GM21619 (cell line): ENCODE data around the gene DNASE1L2.

Experiments
- ATAC-seq: cut with Tn5 transposase; IDR thresholded peaks from one replicate; pipeline ENCODE4 v1.9.1; 2021; ENCODE audit not compliant: unreplicated experiment

The DNASE1L2 gene

DNA sequence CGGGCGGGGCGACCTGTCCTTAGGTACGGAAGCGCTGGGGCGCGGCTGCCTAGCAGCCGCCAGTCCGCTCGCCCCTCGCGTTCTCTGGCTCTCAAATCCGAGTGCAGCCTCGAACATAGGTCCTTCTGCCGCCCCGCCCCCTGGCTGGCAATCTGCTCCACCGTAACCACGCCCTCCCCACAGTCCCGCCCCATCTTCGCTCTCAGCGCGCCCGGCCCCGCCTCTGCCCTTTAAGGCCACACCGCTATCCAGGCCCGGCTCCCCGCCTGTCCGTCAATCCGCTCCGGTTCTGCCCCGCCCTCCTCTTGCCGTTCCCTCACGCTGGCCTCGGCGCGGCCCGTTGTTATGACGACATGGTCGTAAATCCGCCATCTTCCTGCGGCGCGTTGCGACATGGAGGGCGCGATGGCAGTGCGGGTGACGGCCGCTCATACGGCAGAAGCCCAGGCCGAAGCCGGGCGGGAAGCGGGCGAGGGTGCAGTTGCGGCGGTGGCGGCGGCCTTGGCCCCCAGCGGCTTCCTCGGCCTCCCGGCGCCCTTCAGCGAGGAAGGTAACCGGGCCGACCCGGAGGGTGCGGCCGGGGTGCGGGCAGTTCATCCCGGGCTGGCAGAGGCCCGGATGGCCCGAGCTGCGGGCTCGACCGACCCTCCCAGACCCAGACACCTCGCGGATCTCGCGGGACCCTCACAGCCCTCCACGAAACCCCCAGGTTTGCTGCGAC, 12.9 kb upstream of the DNASE1L2 start, which contains the start of gene E4F1:
Gene E4F1 (plus strand): TSS at position 371 of the 721 bp plus-strand sequence. CDS start 23 bp downstream, at position 394.
- peak; percentile 92 for ATAC-seq

DNA sequence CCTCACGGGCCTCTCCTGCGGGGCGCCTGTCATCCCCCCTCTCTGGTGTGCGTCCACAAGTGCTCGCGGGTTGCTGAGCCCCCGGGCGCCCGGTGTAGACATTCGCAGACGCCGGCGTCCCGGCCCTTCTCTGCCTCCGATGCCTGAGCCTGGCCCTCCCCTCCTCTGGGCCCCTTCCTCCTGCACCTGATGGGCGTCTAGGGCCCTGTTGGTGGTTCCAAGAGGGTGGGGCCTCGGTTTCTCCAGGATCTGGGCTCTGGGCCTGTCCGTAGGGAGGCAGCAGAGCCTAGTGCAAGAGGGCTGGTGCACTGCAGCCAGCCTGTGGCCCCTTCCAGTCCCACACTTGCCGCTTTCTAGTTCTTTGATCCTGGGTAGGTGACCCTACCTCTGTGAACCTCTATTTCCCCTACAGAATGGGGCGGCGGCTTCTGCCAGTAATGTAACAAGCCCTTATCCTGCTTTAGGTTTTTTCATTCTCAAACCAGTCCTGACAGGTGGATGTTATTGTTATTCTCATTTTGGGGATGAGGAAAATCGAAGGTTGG, 12.2 kb upstream of the DNASE1L2 start:
- peak; percentile 24 for ATAC-seq

DNA sequence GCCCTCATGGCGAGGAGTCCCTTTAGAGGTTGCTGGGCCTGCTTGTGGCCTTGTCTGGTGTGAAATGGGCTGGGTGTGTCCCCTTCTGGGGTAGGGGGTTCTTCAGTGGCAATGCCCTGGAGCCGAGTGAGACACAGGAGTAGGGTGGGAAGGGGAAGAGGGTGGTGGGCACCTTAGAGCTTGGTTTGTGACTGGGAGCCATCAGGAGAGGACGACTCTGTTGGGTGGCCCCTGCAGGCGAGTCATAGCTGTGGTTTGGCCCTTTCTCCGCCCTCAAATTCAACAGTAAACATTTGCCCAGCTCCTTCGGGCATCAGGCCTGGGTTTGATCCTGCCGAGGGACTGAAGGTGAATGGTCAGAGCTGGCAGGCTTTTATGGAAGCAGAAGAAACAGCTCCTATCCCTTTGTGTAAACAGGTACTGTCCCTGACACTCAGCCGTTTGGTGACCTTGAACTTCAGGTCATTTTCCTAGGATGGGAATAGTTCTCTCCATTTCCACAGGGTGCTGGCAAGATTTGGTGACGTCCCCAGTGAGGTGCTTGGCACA, 9.9 kb upstream of the DNASE1L2 start:
- no peak for ATAC-seq

DNA sequence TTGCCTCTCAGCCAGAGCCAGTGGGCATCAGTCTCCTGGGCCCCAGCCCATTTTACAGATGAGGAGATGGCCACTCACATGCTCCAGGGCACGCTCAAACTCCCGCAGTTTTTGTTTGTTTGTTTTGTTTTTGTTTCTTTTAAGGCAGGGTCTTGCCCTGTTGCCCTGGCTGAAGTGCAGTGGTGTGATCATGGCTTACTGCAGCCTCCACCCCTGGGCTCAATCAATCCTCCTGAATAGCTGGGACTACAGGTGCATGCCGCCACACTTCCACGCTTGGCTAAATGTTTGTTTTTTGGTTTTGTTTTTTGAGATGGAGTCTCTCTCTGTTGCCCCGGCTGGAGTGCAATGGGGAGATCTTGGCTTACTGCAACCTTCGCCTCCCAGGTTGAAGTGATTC, 9.3 kb upstream of the DNASE1L2 start:
- ATAC-seq = no peak

GRCh38 chr16:2228161-2228824, 8.0 kb upstream of the DNASE1L2 start:
- no peak for ATAC-seq

DNA sequence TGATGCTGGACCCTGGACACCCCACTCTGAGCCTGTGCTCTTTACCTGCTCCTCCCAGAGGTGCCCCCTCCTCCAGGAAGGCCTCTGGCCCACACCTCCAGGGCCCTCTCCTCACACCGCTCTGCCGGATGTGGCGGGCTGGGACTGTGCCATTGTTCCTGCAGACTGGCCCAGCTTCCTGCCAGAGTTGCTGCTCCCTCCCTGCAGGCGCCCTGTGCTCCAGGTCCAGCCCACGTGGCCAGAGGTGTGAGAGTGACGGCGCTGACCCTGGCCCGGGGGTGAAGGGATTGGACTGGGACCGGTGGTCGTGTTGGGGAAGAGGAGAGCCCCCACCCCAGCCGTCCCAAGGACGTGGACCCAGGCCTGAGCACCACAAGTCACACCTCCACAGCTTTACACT, 7.2 kb upstream of the DNASE1L2 start:
- ATAC-seq = no peak

DNA sequence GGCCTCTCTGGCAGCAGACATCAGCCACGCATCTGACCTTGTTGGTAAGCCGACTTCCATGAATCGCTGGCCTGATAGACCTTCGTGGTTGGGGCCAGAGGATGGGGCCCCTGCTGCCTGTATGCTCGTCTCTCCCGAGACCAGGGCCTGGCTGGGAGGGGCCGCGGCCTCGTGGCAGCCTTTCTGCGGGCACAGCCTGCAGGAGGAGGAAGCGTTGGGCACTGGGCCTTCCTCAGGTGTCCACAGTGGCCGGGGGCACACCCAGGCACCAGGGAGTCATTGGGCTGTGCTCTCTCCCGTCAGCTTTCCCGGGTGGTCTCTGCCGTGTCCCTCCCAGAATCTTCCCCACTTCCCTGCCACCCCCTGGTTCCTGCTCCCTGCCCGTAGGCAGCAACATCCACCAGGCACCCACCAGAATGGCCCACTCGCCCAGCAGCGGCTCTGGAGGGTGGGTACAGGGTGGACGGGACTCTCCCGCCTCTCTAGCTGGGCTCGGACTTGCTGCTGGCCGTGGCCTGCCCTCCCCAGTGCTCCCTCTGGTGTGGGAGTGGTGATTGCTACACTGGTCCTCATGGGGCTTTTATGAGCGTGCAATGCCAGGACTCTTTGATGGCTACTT, 6.5 kb upstream of the DNASE1L2 start:
- ATAC-seq = no peak

DNA sequence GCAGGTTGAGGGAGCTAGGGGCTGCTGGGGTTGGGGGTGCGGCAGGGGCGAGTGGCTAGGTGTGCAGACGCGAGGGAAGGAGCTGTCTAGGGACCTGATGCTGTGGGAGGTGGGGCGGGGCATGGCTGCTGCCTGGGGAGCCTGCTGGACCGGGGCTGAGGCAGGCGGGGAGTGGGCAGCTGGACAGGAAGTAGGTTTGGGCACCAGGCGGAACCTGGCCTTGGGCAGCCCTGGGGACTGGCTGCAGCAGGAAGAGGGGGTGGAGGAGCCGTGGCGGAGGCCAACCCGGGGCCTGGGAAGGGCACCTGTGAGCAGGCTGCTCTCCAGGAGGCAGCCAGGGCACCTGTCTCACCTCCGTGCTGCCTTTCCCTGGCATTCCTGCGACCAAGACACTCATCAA, 5.9 kb upstream of the DNASE1L2 start:
- no peak for ATAC-seq

GRCh38 chr16:2231016-2231931, 5.0 kb upstream of the DNASE1L2 start:
- no peak for ATAC-seq

DNA sequence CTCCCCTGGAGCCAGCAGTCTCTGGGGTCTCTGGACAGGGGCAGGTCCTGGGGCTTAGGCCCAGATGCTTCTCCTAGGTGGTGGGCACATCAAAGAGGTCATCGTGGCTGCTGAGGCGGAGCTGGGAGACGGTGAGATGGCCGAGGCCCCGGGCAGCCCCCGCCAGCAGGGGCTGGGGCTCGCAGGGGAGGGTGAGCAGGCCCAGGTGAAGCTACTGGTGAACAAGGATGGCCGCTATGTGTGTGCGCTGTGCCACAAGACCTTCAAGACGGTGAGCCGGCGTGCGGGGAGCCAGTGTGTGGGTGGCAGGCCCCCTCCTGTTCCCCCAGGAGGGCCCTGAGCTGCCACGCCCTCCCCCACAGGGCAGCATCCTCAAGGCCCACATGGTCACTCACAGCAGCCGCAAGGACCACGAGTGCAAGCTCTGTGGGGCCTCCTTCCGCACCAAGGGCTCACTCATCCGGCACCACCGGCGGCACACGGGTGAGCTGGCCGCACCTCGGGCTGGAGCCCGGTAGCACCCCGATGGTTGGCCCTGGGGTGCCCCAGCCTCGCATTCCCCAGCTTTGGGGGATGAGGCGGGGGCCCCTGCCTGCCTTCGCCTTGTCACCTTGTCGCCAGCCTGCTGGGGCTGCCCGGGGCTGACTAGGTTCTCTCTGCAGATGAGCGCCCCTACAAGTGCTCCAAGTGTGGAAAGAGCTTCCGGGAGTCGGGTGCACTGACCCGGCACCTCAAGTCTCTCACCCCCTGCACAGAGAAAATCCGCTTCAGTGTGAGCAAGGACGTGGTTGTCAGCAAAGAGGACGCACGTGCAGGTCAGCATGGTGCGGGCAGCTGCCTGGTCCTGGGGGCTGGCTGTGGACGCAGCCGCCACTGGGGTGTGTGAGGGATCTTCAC, 3.9 kb upstream of the DNASE1L2 start:
- ATAC-seq = no peak

GRCh38 chr16:2233046-2233775, 3.0 kb upstream of the DNASE1L2 start:
- ATAC-seq = no peak

GRCh38 chr16:2233872-2234812, 2.1 kb upstream of the DNASE1L2 start:
- ATAC-seq = no peak

- no peak for ATAC-seq
Observed at GRCh38 chr16:2234813-2235170, 1.5 kb upstream of the DNASE1L2 start.

- ATAC-seq = no peak
Observed at GRCh38 chr16:2235234-2235651, 1.0 kb upstream of the DNASE1L2 start.

DNA sequence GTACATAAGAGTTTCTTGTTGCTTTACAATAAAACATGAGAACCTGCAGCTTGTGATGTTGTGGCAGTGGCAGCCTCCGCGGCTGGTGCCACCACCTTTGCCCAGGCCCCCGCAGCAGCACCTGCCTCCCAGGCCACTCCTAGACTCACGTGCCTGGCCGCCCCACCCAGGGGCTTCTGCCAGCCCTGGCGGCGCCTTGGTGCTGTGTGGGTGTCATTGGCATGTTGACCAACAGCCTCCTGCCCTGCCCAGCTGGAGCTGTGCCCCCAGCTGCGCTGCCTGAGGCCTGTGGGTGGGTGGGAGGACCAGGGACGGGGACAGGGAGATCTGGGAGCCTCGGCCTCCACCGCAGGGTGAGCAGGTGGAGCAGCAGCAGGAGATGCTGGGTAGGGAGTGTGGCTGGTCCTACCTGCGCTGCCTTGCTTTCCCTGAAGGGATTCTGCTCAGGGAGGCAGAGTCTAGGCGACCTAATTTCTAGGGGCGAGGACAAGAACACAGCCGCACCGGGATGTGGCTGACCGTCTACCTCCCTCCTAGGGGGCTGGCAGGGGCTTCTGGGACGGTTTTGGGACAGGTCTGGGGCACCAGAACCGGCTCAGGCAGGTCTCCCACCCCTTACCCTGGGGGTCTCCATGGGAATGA, 428 bp upstream of the DNASE1L2 start:
- ATAC-seq = no peak

- no peak for ATAC-seq
Observed at GRCh38 chr16:2237102-2237482, 848 bp downstream of the DNASE1L2 start.

DNA sequence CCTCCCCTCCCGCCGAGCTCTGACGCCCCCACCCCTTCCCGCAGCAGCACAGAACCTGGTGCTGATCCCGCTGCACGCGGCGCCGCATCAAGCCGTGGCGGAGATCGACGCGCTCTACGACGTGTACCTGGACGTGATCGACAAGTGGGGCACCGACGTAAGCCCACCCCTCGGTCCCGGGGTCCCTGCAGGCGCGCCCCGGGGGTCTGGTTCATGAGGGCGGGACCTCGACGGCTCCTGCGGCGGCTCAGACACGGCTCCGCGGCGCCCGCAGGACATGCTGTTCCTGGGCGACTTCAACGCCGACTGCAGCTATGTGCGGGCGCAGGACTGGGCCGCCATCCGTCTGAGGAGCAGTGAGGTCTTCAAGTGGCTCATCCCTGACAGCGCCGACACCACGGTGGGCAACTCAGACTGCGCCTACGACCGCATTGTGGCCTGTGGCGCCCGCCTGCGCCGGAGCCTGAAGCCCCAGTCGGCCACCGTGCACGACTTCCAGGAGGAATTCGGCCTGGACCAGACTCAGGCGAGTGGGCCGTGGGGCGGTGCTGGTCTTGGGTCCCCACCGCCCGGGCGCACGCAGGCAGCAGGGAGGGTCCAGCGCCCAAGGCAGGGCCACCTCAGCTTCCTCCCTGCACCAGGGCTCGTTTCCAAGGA, 1.4 kb downstream of the DNASE1L2 start:
- ATAC-seq = no peak
